GM23338 (cell line): ENCODE measurements around the gene BIRC5. TPM values are rescaled to one million over a fixed set of nuclear protein-coding genes. Genes with fewer than 3 reads are reported as not detected.

ENCODE experiments used
- ATAC-seq: fragments of 200-7000 bp; cut with Tn5 transposase; 3 replicates; pipeline ENCODE4 v1.9.1; 2020
- DNase-seq: peaks from one replicate; pipeline ENCODE4 v3.0.0-alpha.2; 2015; ENCODE audit warnings: low spot score
- H2AFZ ChIP-seq: fragments of 200-600 bp; sonication (generic); 2 replicates; pipeline ENCODE4 v1.8.0; 2016; ENCODE audit warnings: antibody characterized with exemption, mild to moderate bottlenecking, moderate library complexity
- H3F3A ChIP-seq: fragments of 200-600 bp; sonication (generic); replicated peaks from 2 replicates; pipeline ENCODE4 v1.8.0; 2017; ENCODE audit warnings: antibody characterized with exemption, mixed run types, low read depth
- H3K27ac ChIP-seq: fragments of 200-600 bp; sonication (generic); 2 replicates; pipeline ENCODE4 v1.6.1; 2016; ENCODE audit warnings: low read depth
- H3K27me3 ChIP-seq: fragments of 200-600 bp; sonication (generic); 2 replicates; pipeline ENCODE4 v1.8.0; 2016; ENCODE audit warnings: mild to moderate bottlenecking, mixed run types, moderate library complexity; ENCODE audit not compliant: insufficient read depth
- H3K36me3 ChIP-seq: fragments of 200-600 bp; sonication (generic); 2 replicates; pipeline ENCODE4 v1.8.0; 2016; ENCODE audit warnings: mild to moderate bottlenecking; ENCODE audit not compliant: insufficient read depth
- H3K4me1 ChIP-seq: fragments of 200-600 bp; sonication (generic); 2 replicates; pipeline ENCODE4 v1.8.0; 2016; ENCODE audit warnings: mild to moderate bottlenecking, moderate library complexity; ENCODE audit not compliant: insufficient read depth
- H3K4me2 ChIP-seq: fragments of 200-600 bp; sonication (generic); 2 replicates; pipeline ENCODE4 v1.7.1; 2017; ENCODE audit warnings: mixed run types
- H3K4me3 ChIP-seq: fragments of 200-600 bp; sonication (generic); 2 replicates; pipeline ENCODE4 v1.6.1; 2016; ENCODE audit warnings: mixed run types
- H3K79me2 ChIP-seq: fragments of 200-600 bp; sonication (generic); replicated peaks from 2 replicates; pipeline ENCODE4 v1.8.0; 2017; ENCODE audit warnings: mild to moderate bottlenecking; ENCODE audit not compliant: insufficient read depth
- H3K9me2 ChIP-seq: fragments of 200-600 bp; sonication (generic); 2 replicates; pipeline ENCODE4 v1.8.0; 2017; ENCODE audit not compliant: insufficient read depth
- H4K20me1 ChIP-seq: fragments of 200-600 bp; sonication (generic); replicated peaks from 2 replicates; pipeline ENCODE4 v1.8.0; 2017; ENCODE audit warnings: mild to moderate bottlenecking; ENCODE audit not compliant: insufficient read depth
- H3K27ac Mint-ChIP-seq: 2 replicates; pipeline ENCODE4 v1.8.0; 2020; ENCODE audit warnings: inconsistent platforms, mild to moderate bottlenecking, moderate library complexity, mixed read lengths
- H3K27me3 Mint-ChIP-seq: 3 replicates; pipeline ENCODE4 v1.8.0; 2022; ENCODE audit warnings: low read depth, mild to moderate bottlenecking, moderate library complexity, mixed read lengths, inconsistent platforms; ENCODE audit not compliant: insufficient read depth, poor library complexity
- H3K36me3 Mint-ChIP-seq: 3 replicates; pipeline ENCODE4 v1.8.0; 2021; ENCODE audit warnings: low read depth, mild to moderate bottlenecking, inconsistent platforms, moderate library complexity, mixed read lengths
- H3K4me1 Mint-ChIP-seq: 3 replicates; pipeline ENCODE4 v1.8.0; 2020; ENCODE audit warnings: mild to moderate bottlenecking, inconsistent platforms, mixed read lengths
- H3K4me3 Mint-ChIP-seq: 3 replicates; pipeline ENCODE4 v1.8.0; 2021; ENCODE audit warnings: moderate library complexity, mild to moderate bottlenecking, inconsistent platforms, mixed read lengths
- H3K9me3 Mint-ChIP-seq: 3 replicates; pipeline ENCODE4 v1.8.0; 2020; ENCODE audit warnings: moderate library complexity, mild to moderate bottlenecking, inconsistent platforms, mixed read lengths
- CTCF ChIP-seq, 2 experiments: fragments of 200-600 bp in 1 of 2; sonication (generic) in 1 of 2; conservative IDR thresholded peaks; 2 replicates each; pipeline versions ENCODE4 v1.5.1 to v1.6.1; 2016 to 2017; ENCODE audit warnings: antibody characterized with exemption in 2 of 2, low read depth in 2 of 2, mild to moderate bottlenecking in 2 of 2, moderate library complexity in 1 of 2
- ETS1 ChIP-seq: IDR thresholded peaks from 2 replicates; pipeline ENCODE4 v1.6.1; 2016; ENCODE audit warnings: antibody characterized with exemption
- EZH2 ChIP-seq: fragments of 200-600 bp; sonication (generic); IDR thresholded peaks from one replicate; pipeline ENCODE4 v1.8.0; 2017; ENCODE audit warnings: antibody characterized with exemption, mild to moderate bottlenecking, low read depth; ENCODE audit not compliant: unreplicated experiment
- EZH2phosphoT487 ChIP-seq: fragments of 200-600 bp; sonication (generic); IDR thresholded peaks from one replicate; pipeline ENCODE4 v1.8.1; 2018; ENCODE audit warnings: antibody characterized with exemption; ENCODE audit not compliant: unreplicated experiment
- JUNB ChIP-seq: IDR thresholded peaks from one replicate; pipeline ENCODE4 v1.6.1; 2016; ENCODE audit warnings: antibody characterized with exemption; ENCODE audit not compliant: unreplicated experiment
- POLR2AphosphoS5 ChIP-seq: IDR thresholded peaks from 2 replicates; pipeline ENCODE4 v1.6.1; 2016; ENCODE audit warnings: antibody characterized with exemption, low read depth
- ZNF114 ChIP-seq: fragments of 250-450 bp; sonication (Bioruptor Pico); IDR thresholded peaks from 2 replicates; pipeline ENCODE4 v1.5.0; 2020; ENCODE audit warnings: mild to moderate bottlenecking, moderate library complexity
- ZNF331 ChIP-seq: fragments of 250-450 bp; sonication (Bioruptor Pico); IDR thresholded peaks from 2 replicates; pipeline ENCODE4 v1.5.0; 2020; ENCODE audit warnings: low read depth, mild to moderate bottlenecking, moderate library complexity
- ZNF462 ChIP-seq: fragments of 250-450 bp; sonication (Bioruptor Pico); IDR thresholded peaks from 2 replicates; pipeline ENCODE4 v1.5.0; 2020; ENCODE audit warnings: mild to moderate bottlenecking, moderate library complexity
- polyA plus RNA-seq: library from polyadenylated mRNA; unstranded; fragments of >200 nt; fragmentation: Nextera tagmentation; extraction: Ambion mirVana; gene quantifications from 2 replicates; pipeline ENCODE4 v1.2.1, GENCODE V29; 2016
- total RNA-seq: library from RNA; depleted of rRNA; stranded (reverse); fragments of >200 nt; shearing (Covaris generic); gene quantifications from 2 replicates; pipeline ENCODE4 v1.2.3, GENCODE V29; 2014

The BIRC5 gene
- total and polyA plus RNA-seq, 2 experiments from 2014 or later: 89.7 to 111 TPM

- no peak for TF ChIP-seq ETS1
- no peak for TF ChIP-seq CTCF (conservative IDR thresholded peaks at IDR 0.05; ENCODE audit: low read depth in 2 of 2)
Observed at GRCh38 chr17:78208486-78208885, 5.6 kb upstream of the BIRC5 start (continued).

- no peak overlapping the region for H3K27ac ChIP-seq
- ATAC-seq: no peak
- H3K4me2 ChIP-seq: no peak overlapping the region
- no peaks in the 10 kb centered on the region; the same call in 1 of the 2 replicates for H3F3A ChIP-seq
- peaks cover 4% of the 10 kb centered on the region for H3K4me1 ChIP-seq
- no peaks in the 10 kb centered on the region; the same call in 2 of the 3 replicates for H3K4me1 Mint-ChIP-seq
- H2AFZ ChIP-seq: no peak overlapping the region
- peaks cover 13% of the 10 kb centered on the region for H3K27me3 Mint-ChIP-seq
- H3K36me3 Mint-ChIP-seq: peaks cover 5% of the 10 kb centered on the region; the same call in 2 of the 3 replicates
- peaks cover 10% of the 10 kb centered on the region for H3K79me2 ChIP-seq
- no peak for DNase-seq
- no peaks in the 10 kb centered on the region for H3K9me3 Mint-ChIP-seq
- H3K9me2 ChIP-seq: no peaks in the 10 kb centered on the region
- peak overlapping the region; percentile 57; the same call in 1 of the 2 replicates for H3K27ac Mint-ChIP-seq
- H3K27me3 ChIP-seq: no peaks in the 10 kb centered on the region
- H3K36me3 ChIP-seq: no peaks in the 10 kb centered on the region
- H4K20me1 ChIP-seq: no peaks in the 10 kb centered on the region; the same call in 1 of the 2 replicates
- no peak overlapping the region for H3K4me3 ChIP-seq
- H3K4me3 Mint-ChIP-seq: no peak overlapping the region
- TF ChIP-seq JUNB (no peak), EZH2phosphoT487 (no peak), POLR2AphosphoS5 (no peak), ETS1 (no peak), CTCF (conservative IDR thresholded peaks at IDR 0.05; ENCODE audit: low read depth in 2 of 2) (no peak), ZNF331 (no peak), ZNF462 (CRISPR knock-in tag) (no peak), ZNF114 (no peak), EZH2 (no peak)
Observed at GRCh38 chr17:78210111-78210510, 3.9 kb upstream of the BIRC5 start.
